Coronary artery (tissue), 2 donors: Measurements from ENCODE around the gene POLR1D.

ENCODE experiments used
- DNase-seq: peaks from one replicate; pipeline ENCODE4 v3.0.0-alpha.2; 2017; ENCODE audit warnings: low spot score
- H3K27ac ChIP-seq, 2 donors: fragments of 200-600 bp; sonication (generic); one replicate each; pipeline ENCODE4 v1.5.1; 2016 to 2019
- H3K4me3 ChIP-seq: fragments of 200-600 bp; sonication (generic); 2 replicates; pipeline ENCODE4 v1.5.1; 2016; ENCODE audit warnings: mild to moderate bottlenecking, moderate library complexity
- CTCF ChIP-seq: fragments of 200-600 bp; sonication (generic); IDR thresholded peaks from one replicate; pipeline ENCODE4 v1.5.1; 2019; ENCODE audit warnings: antibody characterized with exemption

POLR1D gene

GRCh38 chr13:27643334-27644132 lies 21.8 kb downstream of the POLR1D start:
- TF ChIP-seq CTCF, result no peak
- H3K27ac ChIP-seq, result no peak overlapping the region
- DNase-seq, result no peak
- H3K4me3 ChIP-seq, result no peak overlapping the region

- DNase-seq, result no peak
Observed at GRCh38 chr13:27644302-27644701, 22.6 kb downstream of the POLR1D start.

GRCh38 chr13:27650312-27650711 lies 28.6 kb downstream of the POLR1D start:
- Histone ChIP-seq H3K27ac (no peak overlapping the region), H3K4me3 (no peak overlapping the region)
- TF ChIP-seq CTCF, result no peak
- DNase-seq, result no peak

More at GRCh38 chr13:27644302-27644701, 22.6 kb downstream of the POLR1D start:
- H3K4me3 ChIP-seq, result no peak overlapping the region
- H3K27ac ChIP-seq, result no peak overlapping the region
- TF ChIP-seq CTCF, result no peak

- no peak overlapping the region for H3K4me3 ChIP-seq
- no peak for TF ChIP-seq CTCF
- DNase-seq, result no peak
- no peak overlapping the region for H3K27ac ChIP-seq
Observed at GRCh38 chr13:27654059-27654458, 32.4 kb downstream of the POLR1D start.

GRCh38 chr13:27654816-27655215 lies 33.1 kb downstream of the POLR1D start:
- no peak for TF ChIP-seq CTCF
- Histone ChIP-seq H3K27ac (no peak overlapping the region), H3K4me3 (no peak overlapping the region)
- DNase-seq, result no peak

- H3K27ac ChIP-seq, result no peak overlapping the region
- DNase-seq, result no peak
- no peak for TF ChIP-seq CTCF
Observed at GRCh38 chr13:27657724-27658123, 36.0 kb downstream of the POLR1D start.

GRCh38 chr13:27658546-27658945 lies 36.9 kb downstream of the POLR1D start:
- no peak for DNase-seq
- TF ChIP-seq CTCF, result no peak
- Histone ChIP-seq H3K27ac (no peak overlapping the region), H3K4me3 (no peak overlapping the region)

More at GRCh38 chr13:27657724-27658123, 36.0 kb downstream of the POLR1D start:
- no peak overlapping the region for H3K4me3 ChIP-seq
